ENCODE data around the gene RIC1.

DNA sequence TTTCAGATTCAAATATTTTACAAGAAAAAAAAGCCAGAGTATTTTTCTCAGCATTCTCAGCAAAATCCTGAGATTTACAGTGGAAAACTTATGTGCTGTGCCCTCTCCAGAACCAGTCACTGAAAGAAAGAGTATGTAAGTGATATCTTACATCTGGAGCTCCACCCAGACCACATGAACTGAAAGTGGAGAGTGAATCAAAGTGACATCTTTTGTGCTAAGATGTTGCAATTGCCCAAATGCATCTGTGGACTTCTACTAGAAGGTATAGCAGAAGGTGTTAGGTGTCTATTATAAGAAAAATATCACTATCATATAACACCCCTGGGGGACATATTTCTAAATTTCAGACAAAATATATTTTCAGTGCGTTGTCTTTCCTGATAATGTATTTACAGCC lies 49.0 kb upstream of the RIC1 start:
- TF ChIP-seq, protein P1, sequence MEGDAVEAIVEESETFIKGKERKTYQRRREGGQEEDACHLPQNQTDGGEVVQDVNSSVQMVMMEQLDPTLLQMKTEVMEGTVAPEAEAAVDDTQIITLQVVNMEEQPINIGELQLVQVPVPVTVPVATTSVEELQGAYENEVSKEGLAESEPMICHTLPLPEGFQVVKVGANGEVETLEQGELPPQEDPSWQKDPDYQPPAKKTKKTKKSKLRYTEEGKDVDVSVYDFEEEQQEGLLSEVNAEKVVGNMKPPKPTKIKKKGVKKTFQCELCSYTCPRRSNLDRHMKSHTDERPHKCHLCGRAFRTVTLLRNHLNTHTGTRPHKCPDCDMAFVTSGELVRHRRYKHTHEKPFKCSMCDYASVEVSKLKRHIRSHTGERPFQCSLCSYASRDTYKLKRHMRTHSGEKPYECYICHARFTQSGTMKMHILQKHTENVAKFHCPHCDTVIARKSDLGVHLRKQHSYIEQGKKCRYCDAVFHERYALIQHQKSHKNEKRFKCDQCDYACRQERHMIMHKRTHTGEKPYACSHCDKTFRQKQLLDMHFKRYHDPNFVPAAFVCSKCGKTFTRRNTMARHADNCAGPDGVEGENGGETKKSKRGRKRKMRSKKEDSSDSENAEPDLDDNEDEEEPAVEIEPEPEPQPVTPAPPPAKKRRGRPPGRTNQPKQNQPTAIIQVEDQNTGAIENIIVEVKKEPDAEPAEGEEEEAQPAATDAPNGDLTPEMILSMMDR (conservative IDR thresholded peaks at IDR 0.05) = no peak
- no peak for TF ChIP-seq EZH2 (IDR thresholded peaks at IDR 0.05; ENCODE audit: low read depth)
